Fibroblast of lung (primary cell): ENCODE data around the gene SLC24A4. TPM values are rescaled to one million over a fixed set of nuclear protein-coding genes. Genes with fewer than 3 reads are reported as not detected.

ENCODE experiments used
- DNase-seq, 2 donors: peaks; one replicate each; pipeline versions ENCODE4 v3.0.0 to v3.0.0-alpha.2; 2010; ENCODE audit warnings: low read depth in 2 of 2
- H2AFZ ChIP-seq: 2 replicates; pipeline ENCODE4 v1.5.1; 2012; ENCODE audit warnings: low read length, control low read depth, inconsistent platforms
- H3K27ac ChIP-seq: 2 replicates; pipeline ENCODE4 v1.5.1; 2011; ENCODE audit warnings: low read length, control low read depth; ENCODE audit not compliant: insufficient read depth
- H3K27me3 ChIP-seq: 2 replicates; pipeline ENCODE4 v1.5.1; 2011; ENCODE audit warnings: mild to moderate bottlenecking, low read length; ENCODE audit not compliant: control insufficient read depth, insufficient read depth
- H3K36me3 ChIP-seq: 2 replicates; pipeline ENCODE4 v1.5.1; 2011; ENCODE audit warnings: low read length; ENCODE audit not compliant: control insufficient read depth, insufficient read depth
- H3K4me1 ChIP-seq: 2 replicates; pipeline ENCODE4 v1.5.1; 2011; ENCODE audit warnings: low read length; ENCODE audit not compliant: control insufficient read depth, insufficient read depth; ENCODE audit errors: extremely low read depth
- H3K4me2 ChIP-seq: 2 replicates; pipeline ENCODE4 v1.5.1; 2011; ENCODE audit warnings: low read length, control low read depth; ENCODE audit not compliant: insufficient read depth; ENCODE audit errors: extremely low read depth
- H3K4me3 ChIP-seq, 4 experiments: fragments of 200-600 bp in 1 of 4; sonication (generic) in 1 of 4; replicated peaks in 1 of 4; 2 replicates each; pipeline ENCODE4 v1.5.1; 2011 to 2016; ENCODE audit warnings: low read length in 4 of 4, low read depth in 3 of 4, mild to moderate bottlenecking in 3 of 4, control low read depth in 2 of 4, inconsistent platforms in 1 of 4, mixed read lengths in 1 of 4; ENCODE audit not compliant: insufficient read depth in 1 of 4; ENCODE audit errors: control extremely low read depth in 1 of 4
- H3K79me2 ChIP-seq: 2 replicates; pipeline ENCODE4 v1.5.1; 2012; ENCODE audit warnings: mild to moderate bottlenecking, low read length, inconsistent platforms; ENCODE audit not compliant: control insufficient read depth, insufficient read depth
- H3K9ac ChIP-seq: 2 replicates; pipeline ENCODE4 v1.5.1; 2011; ENCODE audit warnings: mild to moderate bottlenecking, low read length, control low read depth; ENCODE audit not compliant: insufficient read depth
- H3K9me3 ChIP-seq: 2 replicates; pipeline ENCODE4 v1.5.1; 2012; ENCODE audit warnings: low read depth, low read length; ENCODE audit not compliant: control insufficient read depth, insufficient read depth
- H4K20me1 ChIP-seq: 2 replicates; pipeline ENCODE4 v1.5.1; 2011; ENCODE audit warnings: low read length; ENCODE audit not compliant: control insufficient read depth, insufficient read depth; ENCODE audit errors: extremely low read depth
- EZH2 ChIP-seq: IDR thresholded peaks from 2 replicates; pipeline ENCODE4 v1.5.1; 2012; ENCODE audit warnings: low read length, control low read depth, mild to moderate bottlenecking; ENCODE audit errors: missing control alignments
- polyA plus RNA-seq, 2 donors: library from polyadenylated mRNA; depleted of rRNA in 1 of 2; stranded (reverse) in 1 of 2; unstranded in 1 of 2; fragments of >200 nt; gene quantifications; 2 replicates each; pipeline ENCODE4 v1.2.1, GENCODE V29; 2011 to 2012; ENCODE audit warnings: missing spikeins in 1 of 2
- total RNA-seq: library from RNA; depleted of rRNA; stranded (reverse); fragments of >200 nt; gene quantifications from 2 replicates; pipeline ENCODE4 v1.2.1, GENCODE V29; 2014
- TF ChIP-seq, protein P1 (sequence below), 2 donors: IDR thresholded peaks in 1 of 2; conservative IDR thresholded peaks in 1 of 2; 1 replicate in 1 of 2; 2 replicates in 1 of 2; pipeline ENCODE4 v1.5.1; 2011 to 2012; ENCODE audit warnings: low read length in 2 of 2, control low read depth in 1 of 2, inconsistent platforms in 1 of 2, low read depth in 1 of 2, mild to moderate bottlenecking in 1 of 2

The SLC24A4 gene
- total and polyA plus RNA-seq, 2 donors (not counting 1 experiment from before 2014, with no cell fraction given), result 0.03 TPM; not detected in 1

DNA sequence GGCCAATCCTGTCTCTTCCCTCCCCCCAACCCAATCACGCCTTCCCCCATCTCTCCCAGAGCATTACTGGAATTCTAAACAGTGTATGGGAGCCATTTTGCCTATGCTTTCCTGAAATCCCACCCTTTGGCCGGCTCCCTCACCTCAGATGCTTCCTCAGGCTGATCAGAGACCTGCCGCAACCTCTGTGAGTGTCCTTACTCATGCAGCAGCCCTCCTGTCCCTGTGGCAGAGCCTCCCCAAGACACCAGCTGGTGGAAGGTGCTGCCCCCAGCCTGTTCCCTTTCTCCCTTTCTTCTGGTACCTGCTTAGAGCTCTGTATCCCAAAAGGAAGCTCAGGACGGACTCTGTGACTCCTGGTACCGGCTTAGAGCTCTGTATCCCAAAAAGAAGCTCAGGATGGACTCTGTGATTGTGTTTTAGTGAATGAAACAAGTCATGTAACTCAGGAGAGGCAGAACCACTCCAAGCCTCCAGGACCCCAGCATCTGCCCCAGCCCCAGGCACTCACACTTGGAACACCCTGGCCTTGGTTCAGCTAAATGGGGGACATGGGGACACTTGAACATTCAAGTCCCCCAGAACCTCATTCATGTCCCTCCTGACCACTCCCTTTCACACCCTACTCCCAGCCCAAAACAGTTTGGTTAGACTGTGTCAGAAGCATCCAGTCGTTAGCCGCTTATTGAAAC is 161.3 kb downstream of the SLC24A4 start:
- H3K9ac ChIP-seq, result no peak overlapping the region
- no peaks in the 10 kb centered on the region for H3K9me3 ChIP-seq
- TF ChIP-seq EZH2, result no peak
- TF ChIP-seq, protein P1, sequence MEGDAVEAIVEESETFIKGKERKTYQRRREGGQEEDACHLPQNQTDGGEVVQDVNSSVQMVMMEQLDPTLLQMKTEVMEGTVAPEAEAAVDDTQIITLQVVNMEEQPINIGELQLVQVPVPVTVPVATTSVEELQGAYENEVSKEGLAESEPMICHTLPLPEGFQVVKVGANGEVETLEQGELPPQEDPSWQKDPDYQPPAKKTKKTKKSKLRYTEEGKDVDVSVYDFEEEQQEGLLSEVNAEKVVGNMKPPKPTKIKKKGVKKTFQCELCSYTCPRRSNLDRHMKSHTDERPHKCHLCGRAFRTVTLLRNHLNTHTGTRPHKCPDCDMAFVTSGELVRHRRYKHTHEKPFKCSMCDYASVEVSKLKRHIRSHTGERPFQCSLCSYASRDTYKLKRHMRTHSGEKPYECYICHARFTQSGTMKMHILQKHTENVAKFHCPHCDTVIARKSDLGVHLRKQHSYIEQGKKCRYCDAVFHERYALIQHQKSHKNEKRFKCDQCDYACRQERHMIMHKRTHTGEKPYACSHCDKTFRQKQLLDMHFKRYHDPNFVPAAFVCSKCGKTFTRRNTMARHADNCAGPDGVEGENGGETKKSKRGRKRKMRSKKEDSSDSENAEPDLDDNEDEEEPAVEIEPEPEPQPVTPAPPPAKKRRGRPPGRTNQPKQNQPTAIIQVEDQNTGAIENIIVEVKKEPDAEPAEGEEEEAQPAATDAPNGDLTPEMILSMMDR (conservative IDR thresholded peaks at IDR 0.05 in 1 of 2, IDR thresholded peaks at IDR 0.05 in 1 of 2; ENCODE audit: low read depth in 1 of 2, low read length in 2 of 2), result no peak
- H3K4me1 ChIP-seq, result peaks cover 3% of the 10 kb centered on the region
- H3K27me3 ChIP-seq, result peaks cover 3% of the 10 kb centered on the region
- H3K4me2 ChIP-seq, result no peak overlapping the region
- H3K36me3 ChIP-seq, result no peaks in the 10 kb centered on the region
- DNase-seq, result no peak
- H3K27ac ChIP-seq, result no peak overlapping the region
- no peaks in the 10 kb centered on the region for H4K20me1 ChIP-seq
- no peak overlapping the region for H3K4me3 ChIP-seq
- H3K79me2 ChIP-seq, result no peaks in the 10 kb centered on the region
- H2AFZ ChIP-seq, result no peak overlapping the region

DNA sequence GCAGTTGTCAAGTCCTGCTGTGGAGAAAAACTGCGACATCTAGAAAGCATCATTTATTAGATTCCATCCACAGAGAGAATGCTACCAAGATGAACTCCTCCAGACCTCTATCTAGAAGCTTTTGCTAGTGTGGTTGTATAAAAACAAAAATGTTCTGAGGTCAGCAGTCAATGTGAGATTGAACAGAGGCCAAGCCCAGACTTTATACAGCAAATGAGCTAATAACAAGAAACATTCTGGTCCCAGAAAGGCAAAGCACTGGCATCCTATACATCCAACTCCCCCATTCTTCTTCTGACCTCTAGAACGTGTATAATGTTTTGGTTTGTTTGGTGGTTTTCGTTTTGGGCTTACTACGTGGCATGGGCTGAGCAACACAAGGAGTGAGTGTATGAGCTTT is 163.9 kb downstream of the SLC24A4 start:
- Histone ChIP-seq H3K27me3 (peaks cover 3% of the 10 kb centered on the region), H3K36me3 (no peaks in the 10 kb centered on the region), H3K9ac (no peak overlapping the region), H2AFZ (no peak overlapping the region), H4K20me1 (no peaks in the 10 kb centered on the region), H3K4me1 (peaks cover 3% of the 10 kb centered on the region), H3K4me3 (no peak overlapping the region), H3K79me2 (no peaks in the 10 kb centered on the region), H3K4me2 (no peak overlapping the region), H3K27ac (no peak overlapping the region), H3K9me3 (no peaks in the 10 kb centered on the region)
- TF ChIP-seq EZH2, result no peak
- TF ChIP-seq, protein P1 (conservative IDR thresholded peaks at IDR 0.05 in 1 of 2, IDR thresholded peaks at IDR 0.05 in 1 of 2; ENCODE audit: low read depth in 1 of 2, low read length in 2 of 2), result no peak
- DNase-seq, result peak; percentile 61 to 69

DNA sequence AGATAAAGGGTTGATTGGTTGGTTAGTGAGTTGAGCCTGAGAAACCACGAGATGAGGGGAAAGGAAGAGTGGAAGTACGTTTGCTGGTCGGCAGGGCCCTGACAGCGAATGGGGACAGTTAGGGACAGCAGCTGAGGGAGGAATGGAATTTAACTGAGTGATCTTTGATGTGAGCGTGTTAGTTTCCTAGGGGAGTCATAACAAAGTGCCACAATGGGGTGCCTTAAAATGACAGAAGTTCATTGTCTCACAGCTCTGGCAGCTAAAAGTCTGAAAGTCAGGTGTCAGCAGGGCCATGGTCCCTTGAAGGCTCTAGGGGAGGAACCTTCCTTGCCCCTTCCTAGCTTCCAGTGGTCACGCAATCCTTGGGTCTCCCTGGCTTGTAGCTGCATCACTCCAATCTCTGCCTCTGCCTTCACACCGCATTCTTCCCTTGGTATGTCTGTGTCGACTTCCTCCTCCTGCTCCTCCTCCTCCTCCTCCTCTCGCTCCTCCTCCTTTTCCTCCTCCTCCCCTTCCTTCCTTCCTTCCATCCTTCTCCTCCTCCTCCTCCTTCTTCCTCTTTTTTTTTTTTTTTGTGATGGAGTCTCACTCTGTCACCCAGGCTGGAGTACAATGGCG is 164.7 kb downstream of the SLC24A4 start:
- Histone ChIP-seq H3K4me2 (no peak overlapping the region), H3K9ac (no peak overlapping the region), H3K4me1 (peaks cover 3% of the 10 kb centered on the region), H3K36me3 (no peaks in the 10 kb centered on the region), H3K79me2 (no peaks in the 10 kb centered on the region), H2AFZ (no peak overlapping the region), H3K27me3 (peaks cover 3% of the 10 kb centered on the region), H3K4me3 (no peak overlapping the region), H3K27ac (no peak overlapping the region), H3K9me3 (no peaks in the 10 kb centered on the region), H4K20me1 (no peaks in the 10 kb centered on the region)
- no peak for TF ChIP-seq EZH2
- TF ChIP-seq, protein P1 (conservative IDR thresholded peaks at IDR 0.05 in 1 of 2, IDR thresholded peaks at IDR 0.05 in 1 of 2; ENCODE audit: low read depth in 1 of 2, low read length in 2 of 2), result no peak
- no peak for DNase-seq
